ENCODE measurements around the gene OR4C6.

GRCh38 chr11:55669376-55669775 is 7.4 kb downstream of the OR4C6 start:
- TF ChIP-seq ZFP69B (tag by site-specific recombination; IDR thresholded peaks at IDR 0.05) (no peak), SP3 (tag by site-specific recombination; IDR thresholded peaks at IDR 0.05) (no peak), WT1 (tag by site-specific recombination; IDR thresholded peaks at IDR 0.05) (no peak), ZNF24 (tag by site-specific recombination; IDR thresholded peaks at IDR 0.05) (no peak), KLF16 (tag by site-specific recombination; IDR thresholded peaks at IDR 0.05) (no peak), ZNF311 (tag by site-specific recombination; IDR thresholded peaks at IDR 0.05; ENCODE audit: borderline replicate concordance) (no peak)
- TF ChIP-seq, protein P1, sequence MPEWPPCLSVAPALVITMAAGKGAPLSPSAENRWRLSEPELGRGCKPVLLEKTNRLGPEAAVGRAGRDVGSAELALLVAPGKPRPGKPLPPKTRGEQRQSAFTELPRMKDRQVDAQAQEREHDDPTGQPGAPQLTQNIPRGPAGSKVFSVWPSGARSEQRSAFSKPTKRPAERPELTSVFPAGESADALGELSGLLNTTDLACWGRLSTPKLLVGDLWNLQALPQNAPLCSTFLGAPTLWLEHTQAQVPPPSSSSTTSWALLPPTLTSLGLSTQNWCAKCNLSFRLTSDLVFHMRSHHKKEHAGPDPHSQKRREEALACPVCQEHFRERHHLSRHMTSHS (tag by site-specific recombination; IDR thresholded peaks at IDR 0.05), result no peak
